ENCODE measurements around the gene GBX1. TPM values are rescaled to one million over a fixed set of nuclear protein-coding genes. Genes with fewer than 3 reads are reported as not detected.

GBX1 gene
- total RNA-seq, 4 donors from 2014 or later: not detected

GRCh38 chr7:151177310-151177709 lies 9.8 kb upstream of the GBX1 start:
- 100% methylated on average over 1 of the region's 1 CpG for WGBS, 2 donors
- no peak overlapping the region for H3K27ac ChIP-seq
- H3K4me3 ChIP-seq (replicated peaks in 1 of 3): no peak overlapping the region
- no peaks in the 10 kb centered on the region for H3K9me3 ChIP-seq
- DNase-seq: no peak
- H3K4me1 ChIP-seq: no peaks in the 10 kb centered on the region
- no peaks in the 10 kb centered on the region for H3K36me3 ChIP-seq
- TF ChIP-seq CTCF (IDR thresholded peaks at IDR 0.05): no peak
- TF ChIP-seq POLR2A (IDR thresholded peaks at IDR 0.05): no peak
- no peaks in the 10 kb centered on the region for H3K27me3 ChIP-seq
- intact Hi-C loops (cut with DNase I): loop anchor here (10.0 kb wide), 1 partner anchor 127 kb away; no protein-coding TSS in a partner anchor

- DNase-seq: no peak
- H3K36me3 ChIP-seq: no peaks in the 10 kb centered on the region
- no peak for TF ChIP-seq POLR2A (IDR thresholded peaks at IDR 0.05)
- TF ChIP-seq CTCF (IDR thresholded peaks at IDR 0.05): no peak
- H3K4me3 ChIP-seq (replicated peaks in 1 of 3): no peak overlapping the region
- 88 to 91% methylated on average over 8 to 9 of the region's 9 CpGs for WGBS, 2 donors
- no peaks in the 10 kb centered on the region for H3K9me3 ChIP-seq
- intact Hi-C loops (cut with DNase I): loop anchor here (10.0 kb wide), 1 partner anchor 128 kb away; no protein-coding TSS in a partner anchor
- H3K4me1 ChIP-seq: no peaks in the 10 kb centered on the region
- no peaks in the 10 kb centered on the region for H3K27me3 ChIP-seq
- H3K27ac ChIP-seq: no peak overlapping the region
These were observed 8.9 kb upstream of the GBX1 start for GRCh38 chr7:151176401-151176800.

GRCh38 chr7:151175793-151176311 lies 8.4 kb upstream of the GBX1 start:
- TF ChIP-seq POLR2A (IDR thresholded peaks at IDR 0.05): no peak
- no peak for TF ChIP-seq CTCF (IDR thresholded peaks at IDR 0.05)
- Histone ChIP-seq H3K36me3 (no peaks in the 10 kb centered on the region), H3K4me1 (no peaks in the 10 kb centered on the region), H3K4me3 (replicated peaks in 1 of 3) (no peak overlapping the region), H3K27me3 (no peaks in the 10 kb centered on the region), H3K27ac (no peak overlapping the region), H3K9me3 (no peaks in the 10 kb centered on the region)
- intact Hi-C loops (cut with DNase I): loop anchor here (2.0 to 10.0 kb wide), 2 partner anchors 55 to 129 kb away; no protein-coding TSS in a partner anchor
- DNase-seq: no peak
- 71 to 85% methylated on average over 14 to 16 of the region's 23 CpGs for WGBS, 2 donors

- H3K27me3 ChIP-seq: no peaks in the 10 kb centered on the region
- H3K9me3 ChIP-seq: no peaks in the 10 kb centered on the region
- no peaks in the 10 kb centered on the region for H3K36me3 ChIP-seq
- no peak overlapping the region for H3K27ac ChIP-seq
- DNase-seq: no peak
- H3K4me1 ChIP-seq: no peaks in the 10 kb centered on the region
- TF ChIP-seq CTCF (IDR thresholded peaks at IDR 0.05): no peak
- TF ChIP-seq POLR2A (IDR thresholded peaks at IDR 0.05): no peak
- WGBS, 2 donors: 86 to 88% methylated on average over 13 to 16 of the region's 16 CpGs
- no peak overlapping the region for H3K4me3 ChIP-seq (replicated peaks in 1 of 3)
- intact Hi-C loops (cut with DNase I): loop anchor here (2.0 to 10.0 kb wide), 2 partner anchors 54 to 130 kb away; no protein-coding TSS in a partner anchor
These were observed 7.7 kb upstream of the GBX1 start for GRCh38 chr7:151175047-151175792.
